ENCODE measurements around the gene EPB41L4B. TPM values are rescaled to one million over a fixed set of nuclear protein-coding genes. Genes with fewer than 3 reads are reported as not detected.

Gene EPB41L4B
- total RNA-seq, 2 donors from 2014 or later, result 41.9 to 122 TPM

- TF ChIP-seq CTCF (IDR thresholded peaks at IDR 0.05) (no peak), POLR2A (IDR thresholded peaks at IDR 0.05) (no peak)
- peaks cover 7% of the 10 kb centered on the region for H3K4me1 ChIP-seq
- intact Hi-C loops (cut with DNase I), result loop anchor here (10.0 kb wide), 1 partner anchor 64 kb away; no protein-coding TSS in a partner anchor
- H3K27me3 ChIP-seq, result no peaks in the 10 kb centered on the region
- H3K36me3 ChIP-seq (replicated peaks in 1 of 2; ENCODE audit: insufficient read depth in 1 of 2, low read depth in 2 of 2), result peaks cover 8 to 17% of the 10 kb centered on the region in 2 donors
- H3K9me3 ChIP-seq, result no peaks in the 10 kb centered on the region
- H3K27ac ChIP-seq, result no peak overlapping the region
- no peak overlapping the region for H3K4me3 ChIP-seq
- ATAC-seq, result no peak
- 98% methylated on average over 3 of the region's 3 CpGs for WGBS, 2 donors
- DNase-seq, result no peak
These were observed 81.6 kb downstream of the EPB41L4B start for GRCh38 chr9:109239240-109239639.

DNA sequence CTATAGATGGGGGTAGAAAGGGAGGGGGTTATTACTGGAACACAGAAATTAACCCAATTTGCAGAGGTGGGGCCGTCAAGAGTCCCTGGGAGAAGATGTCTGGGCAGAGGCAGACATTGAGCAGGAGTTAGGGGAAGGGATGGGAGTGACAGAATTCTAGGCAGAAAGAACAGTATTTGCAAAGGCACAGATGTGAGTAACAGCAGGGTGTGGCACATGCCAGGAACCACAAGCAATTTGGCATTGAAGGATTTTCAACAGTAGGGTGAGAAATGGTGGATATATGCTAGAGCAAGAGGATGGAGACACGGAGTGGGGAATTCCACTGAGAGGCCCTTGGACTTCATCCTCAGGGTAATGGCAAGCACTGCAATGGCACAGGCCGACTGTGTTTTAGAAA, 82.2 kb downstream of the EPB41L4B start:
- no peak for DNase-seq
- TF ChIP-seq POLR2A (IDR thresholded peaks at IDR 0.05) (no peak), CTCF (IDR thresholded peaks at IDR 0.05) (no peak)
- H3K4me3 ChIP-seq, result no peak overlapping the region
- H3K4me1 ChIP-seq, result peaks cover 7% of the 10 kb centered on the region
- WGBS, 2 donors, result 82 to 95% methylated on average over 3 of the region's 3 CpGs
- H3K27ac ChIP-seq, result no peak overlapping the region
- H3K36me3 ChIP-seq (replicated peaks in 1 of 2; ENCODE audit: insufficient read depth in 1 of 2, low read depth in 2 of 2), result peaks cover 8 to 17% of the 10 kb centered on the region in 2 donors
- H3K27me3 ChIP-seq, result no peaks in the 10 kb centered on the region
- intact Hi-C loops (cut with DNase I), result loop anchor here (10.0 kb wide), 1 partner anchor 64 kb away; no protein-coding TSS in a partner anchor
- H3K9me3 ChIP-seq, result no peaks in the 10 kb centered on the region
- no peak for ATAC-seq

GRCh38 chr9:109238125-109238524, 82.7 kb downstream of the EPB41L4B start:
- no peak for DNase-seq
- Histone ChIP-seq H3K27ac (no peak overlapping the region), H3K4me3 (no peak overlapping the region), H3K27me3 (no peaks in the 10 kb centered on the region), H3K4me1 (peaks cover 7% of the 10 kb centered on the region), H3K36me3 (replicated peaks in 1 of 2; ENCODE audit: insufficient read depth in 1 of 2, low read depth in 2 of 2) (peaks cover 8 to 14% of the 10 kb centered on the region in 2 donors), H3K9me3 (no peaks in the 10 kb centered on the region)
- TF ChIP-seq CTCF (IDR thresholded peaks at IDR 0.05) (no peak), POLR2A (IDR thresholded peaks at IDR 0.05) (no peak)
- intact Hi-C loops (cut with DNase I), result loop anchor here (10.0 kb wide), 1 partner anchor 63 kb away; no protein-coding TSS in a partner anchor
- no peak for ATAC-seq
- WGBS, 2 donors, result 85 to 89% methylated on average over 4 of the region's 4 CpGs

GRCh38 chr9:109232449-109233237, 88.2 kb downstream of the EPB41L4B start:
- no peak for TF ChIP-seq POLR2A (IDR thresholded peaks at IDR 0.05)
- no peak for TF ChIP-seq CTCF (IDR thresholded peaks at IDR 0.05)
- intact Hi-C loops (cut with DNase I), result loop anchor here (10.0 kb wide), 1 partner anchor 58 kb away; no protein-coding TSS in a partner anchor
- DNase-seq (no peak), ATAC-seq (peak; percentile 12)
- Histone ChIP-seq H3K36me3 (replicated peaks in 1 of 2; ENCODE audit: insufficient read depth in 1 of 2, low read depth in 2 of 2) (peaks cover 0 to 2% of the 10 kb centered on the region in 2 donors), H3K4me1 (peaks cover 7% of the 10 kb centered on the region), H3K27ac (no peak overlapping the region), H3K4me3 (no peak overlapping the region), H3K27me3 (no peaks in the 10 kb centered on the region), H3K9me3 (no peaks in the 10 kb centered on the region)
- 65% methylated on average over 9 of the region's 9 CpGs for WGBS, 2 donors

Data from body of pancreas (tissue), 4 donors.